ENCODE data around the gene SMYD3.
"Not testable (repeated sequence)": the region's sequence is repeated elsewhere in the genome, so short reads cannot be mapped to it uniquely, and the experiment has no call there.

DNA sequence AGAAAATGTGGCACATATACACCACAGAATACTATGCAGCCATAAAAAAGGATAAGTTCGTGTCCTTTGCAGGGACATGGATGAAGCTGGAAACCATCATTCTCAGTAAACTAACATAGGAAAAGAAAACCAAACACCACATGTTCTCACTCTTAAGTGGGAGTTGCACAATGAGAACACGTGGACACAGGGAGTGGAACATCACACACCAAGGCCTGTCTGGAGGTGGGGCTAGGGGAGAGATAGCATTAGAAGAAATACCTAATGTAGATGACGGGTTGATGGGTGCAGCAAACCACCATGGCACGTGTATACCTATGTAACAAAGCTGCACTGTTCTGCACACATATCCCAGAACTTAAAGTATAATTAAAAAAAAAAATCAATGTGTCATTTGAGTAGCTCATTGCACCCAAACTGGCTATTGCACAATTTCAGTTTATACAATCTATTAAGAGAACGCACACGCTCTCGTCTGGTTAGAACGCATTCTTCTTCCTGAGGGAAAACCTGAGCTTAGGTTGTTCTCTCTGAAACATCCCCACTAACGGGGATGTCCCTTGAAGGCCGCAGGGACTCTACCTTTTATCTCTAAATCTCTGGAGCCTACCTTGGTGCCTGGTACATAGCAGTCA, 535.9 kb downstream of the SMYD3 start:
- TF ChIP-seq, protein P1, sequence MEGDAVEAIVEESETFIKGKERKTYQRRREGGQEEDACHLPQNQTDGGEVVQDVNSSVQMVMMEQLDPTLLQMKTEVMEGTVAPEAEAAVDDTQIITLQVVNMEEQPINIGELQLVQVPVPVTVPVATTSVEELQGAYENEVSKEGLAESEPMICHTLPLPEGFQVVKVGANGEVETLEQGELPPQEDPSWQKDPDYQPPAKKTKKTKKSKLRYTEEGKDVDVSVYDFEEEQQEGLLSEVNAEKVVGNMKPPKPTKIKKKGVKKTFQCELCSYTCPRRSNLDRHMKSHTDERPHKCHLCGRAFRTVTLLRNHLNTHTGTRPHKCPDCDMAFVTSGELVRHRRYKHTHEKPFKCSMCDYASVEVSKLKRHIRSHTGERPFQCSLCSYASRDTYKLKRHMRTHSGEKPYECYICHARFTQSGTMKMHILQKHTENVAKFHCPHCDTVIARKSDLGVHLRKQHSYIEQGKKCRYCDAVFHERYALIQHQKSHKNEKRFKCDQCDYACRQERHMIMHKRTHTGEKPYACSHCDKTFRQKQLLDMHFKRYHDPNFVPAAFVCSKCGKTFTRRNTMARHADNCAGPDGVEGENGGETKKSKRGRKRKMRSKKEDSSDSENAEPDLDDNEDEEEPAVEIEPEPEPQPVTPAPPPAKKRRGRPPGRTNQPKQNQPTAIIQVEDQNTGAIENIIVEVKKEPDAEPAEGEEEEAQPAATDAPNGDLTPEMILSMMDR (IDR thresholded peaks at IDR 0.05), result not testable (repeated sequence)
- TF ChIP-seq EZH2 (IDR thresholded peaks at IDR 0.05; ENCODE audit: borderline replicate concordance, insufficient read depth, low read depth, low read length, poor library complexity, severe bottlenecking), result not testable (repeated sequence)
